ENCODE results near the gene TRIM14.

The TRIM14 gene

DNA sequence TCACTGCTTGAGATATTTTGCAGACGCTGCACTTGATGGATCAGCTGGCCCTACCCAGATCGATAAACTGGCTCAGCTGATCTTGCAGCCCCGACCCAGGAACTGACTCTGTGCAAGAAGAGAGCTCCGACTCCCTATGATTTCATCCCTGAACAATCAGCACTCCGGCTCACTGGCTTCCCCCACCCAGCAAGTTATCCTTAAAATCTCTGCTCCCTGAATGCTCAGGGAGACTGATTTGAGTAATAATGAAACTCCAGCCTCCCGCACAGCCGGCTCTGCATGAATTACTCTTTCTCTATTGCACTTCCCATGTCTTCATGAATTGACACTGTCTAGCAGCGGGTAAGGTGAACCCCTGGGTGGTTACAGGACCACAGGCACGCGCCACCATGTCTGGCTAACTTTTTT lies 79.4 kb downstream of the TRIM14 start:
- TF ChIP-seq CTCF (conservative IDR thresholded peaks at IDR 0.05; ENCODE audit: low read depth, low read length), result no peak
- no peak overlapping the region for H3K4me3 ChIP-seq (ENCODE audit: low read length)
- DNase-seq (ENCODE audit: low read depth), result no peak

- no peak for DNase-seq (ENCODE audit: low read depth)
- TF ChIP-seq CTCF (conservative IDR thresholded peaks at IDR 0.05; ENCODE audit: low read depth, low read length), result no peak
- no peak overlapping the region for H3K4me3 ChIP-seq (ENCODE audit: low read length)
Observed at GRCh38 chr9:98038958-98039357, 80.1 kb downstream of the TRIM14 start.

- no peak for DNase-seq (ENCODE audit: low read depth)
- TF ChIP-seq CTCF (conservative IDR thresholded peaks at IDR 0.05; ENCODE audit: low read depth, low read length), result no peak
- H3K4me3 ChIP-seq (ENCODE audit: low read length), result no peak overlapping the region
Observed at GRCh38 chr9:98037357-98037756, 81.7 kb downstream of the TRIM14 start.

DNA sequence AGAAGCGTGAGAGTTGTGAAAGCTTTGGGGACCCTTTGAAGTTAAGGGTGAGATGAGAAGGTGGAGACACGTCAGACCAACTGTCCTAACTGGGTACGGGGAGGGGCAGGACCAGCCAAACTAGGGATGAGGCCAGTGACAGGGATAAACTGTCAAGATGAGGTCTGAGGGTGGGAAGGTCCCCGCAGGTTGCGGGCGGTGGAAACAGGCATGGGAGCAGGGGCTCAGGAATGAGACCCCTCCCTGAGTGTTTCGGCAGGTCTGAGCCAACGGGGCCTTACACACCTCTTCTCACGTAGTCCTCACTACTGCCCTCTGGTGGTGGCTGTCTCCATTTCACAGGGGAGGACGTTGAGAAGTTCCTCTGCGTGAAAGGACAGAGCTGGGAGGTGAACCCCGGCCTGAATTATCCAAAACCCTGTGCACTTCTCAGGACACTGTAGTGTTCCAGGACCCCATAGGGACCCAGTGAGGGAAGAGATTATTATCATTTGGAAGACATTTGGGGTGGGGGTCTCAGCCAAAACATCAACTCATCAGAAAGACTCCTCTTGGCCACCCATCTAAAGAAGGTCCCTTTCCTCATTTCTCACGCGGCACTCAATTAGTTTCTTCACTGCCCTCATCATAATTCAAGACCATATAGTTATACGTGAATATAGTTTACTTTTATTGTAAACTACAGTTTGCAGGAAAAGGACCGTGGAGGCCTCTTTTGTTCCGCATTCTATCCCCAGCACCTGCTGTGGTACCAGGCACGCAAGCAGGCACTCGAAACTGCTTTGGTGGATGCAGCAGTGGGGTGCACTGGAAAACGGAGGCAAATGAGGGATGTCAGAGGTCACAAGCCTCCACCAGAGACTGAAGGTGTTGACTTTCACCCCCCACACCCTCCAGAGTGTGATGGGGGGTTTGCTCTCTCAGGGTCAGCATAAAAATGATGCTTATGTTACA lies 84.2 kb downstream of the TRIM14 start:
- TF ChIP-seq CTCF (conservative IDR thresholded peaks at IDR 0.05; ENCODE audit: low read depth, low read length), result peak; percentile 78
- no peak for DNase-seq (ENCODE audit: low read depth)
- H3K4me3 ChIP-seq (ENCODE audit: low read length), result no peak overlapping the region

DNA sequence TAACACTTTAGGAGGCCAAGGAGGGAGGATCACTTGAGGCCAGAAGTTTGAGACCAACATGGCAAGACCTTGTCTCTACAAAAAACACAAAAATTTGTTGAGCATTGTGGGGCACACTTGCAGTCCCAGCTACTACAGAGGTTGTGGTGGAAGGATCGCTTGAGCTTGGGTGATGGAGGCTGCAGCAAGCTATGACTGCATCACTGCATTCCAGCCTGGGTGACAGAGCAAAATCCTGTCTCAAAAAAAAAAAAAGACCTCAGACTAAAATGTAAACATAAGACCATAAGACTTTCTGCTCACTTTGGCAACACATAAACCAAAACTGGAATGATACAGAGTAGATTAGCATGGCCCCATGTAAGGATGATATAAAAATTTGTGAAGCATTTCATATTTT lies 87.1 kb downstream of the TRIM14 start:
- no peak for TF ChIP-seq CTCF (conservative IDR thresholded peaks at IDR 0.05; ENCODE audit: low read depth, low read length)
- no peak overlapping the region for H3K4me3 ChIP-seq (ENCODE audit: low read length)
- no peak for DNase-seq (ENCODE audit: low read depth)

DNA sequence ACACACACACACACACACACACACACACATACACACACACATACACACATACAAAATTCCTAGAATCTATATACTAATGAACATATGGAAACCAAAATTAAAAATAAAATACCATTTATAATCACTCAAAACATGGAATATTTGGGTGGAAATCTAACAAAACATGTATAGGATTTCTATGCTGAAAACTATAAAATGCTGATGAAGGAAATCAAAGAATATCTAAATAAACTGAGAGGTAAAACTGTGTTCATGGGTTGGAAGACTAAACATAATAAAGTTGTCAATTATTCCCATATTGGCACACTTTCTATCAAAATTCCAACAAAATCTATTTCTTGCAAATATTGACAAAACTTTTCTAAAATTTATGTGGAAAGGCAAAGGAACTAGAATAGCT lies 87.9 kb downstream of the TRIM14 start:
- DNase-seq (ENCODE audit: low read depth), result no peak
- H3K4me3 ChIP-seq (ENCODE audit: low read length), result no peak overlapping the region
- no peak for TF ChIP-seq CTCF (conservative IDR thresholded peaks at IDR 0.05; ENCODE audit: low read depth, low read length)

DNA sequence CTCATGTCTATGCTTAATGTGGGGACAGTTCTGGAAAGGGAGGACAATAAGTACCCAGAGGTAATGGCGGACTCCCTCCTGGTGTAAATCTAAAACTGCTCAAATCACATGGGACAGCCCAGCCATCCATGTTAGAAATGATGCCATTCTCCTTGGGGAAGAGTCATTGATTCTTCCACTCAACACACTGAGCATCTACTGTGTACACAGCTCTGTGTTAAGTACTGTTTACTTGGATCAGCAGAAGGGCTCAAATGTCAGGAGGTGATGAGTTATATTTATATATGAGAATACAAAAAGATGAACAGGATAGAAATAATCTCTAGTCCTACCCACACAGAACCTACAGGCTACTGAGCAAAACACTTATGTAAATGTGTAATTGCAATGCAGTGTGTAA lies 94.3 kb downstream of the TRIM14 start:
- no peak for DNase-seq (ENCODE audit: low read depth)
- TF ChIP-seq CTCF (conservative IDR thresholded peaks at IDR 0.05; ENCODE audit: low read depth, low read length), result no peak
- no peak overlapping the region for H3K4me3 ChIP-seq (ENCODE audit: low read length)
